H4 (cell line): ENCODE measurements around the gene NCKAP1. TPM values are rescaled to one million over a fixed set of nuclear protein-coding genes. Genes with fewer than 3 reads are reported as not detected.

Experiments used
- DNase-seq: peaks from one replicate; pipeline ENCODE4 v3.0.0-alpha.2; 2015; ENCODE audit warnings: low spot score
- total RNA-seq: library from RNA; depleted of rRNA; stranded (reverse); fragments of >200 nt; shearing (Covaris generic); gene quantifications from 2 replicates; pipeline ENCODE4 v1.2.3, GENCODE V29; 2014; rRNA removed

Gene NCKAP1
- total RNA-seq, 1 experiment from 2014 or later: 110 TPM

- no peak for DNase-seq
Observed at GRCh38 chr2:182868054-182868796, 170.0 kb downstream of the NCKAP1 start.

- DNase-seq: no peak
Observed at GRCh38 chr2:182867426-182868053, 170.7 kb downstream of the NCKAP1 start.

DNA sequence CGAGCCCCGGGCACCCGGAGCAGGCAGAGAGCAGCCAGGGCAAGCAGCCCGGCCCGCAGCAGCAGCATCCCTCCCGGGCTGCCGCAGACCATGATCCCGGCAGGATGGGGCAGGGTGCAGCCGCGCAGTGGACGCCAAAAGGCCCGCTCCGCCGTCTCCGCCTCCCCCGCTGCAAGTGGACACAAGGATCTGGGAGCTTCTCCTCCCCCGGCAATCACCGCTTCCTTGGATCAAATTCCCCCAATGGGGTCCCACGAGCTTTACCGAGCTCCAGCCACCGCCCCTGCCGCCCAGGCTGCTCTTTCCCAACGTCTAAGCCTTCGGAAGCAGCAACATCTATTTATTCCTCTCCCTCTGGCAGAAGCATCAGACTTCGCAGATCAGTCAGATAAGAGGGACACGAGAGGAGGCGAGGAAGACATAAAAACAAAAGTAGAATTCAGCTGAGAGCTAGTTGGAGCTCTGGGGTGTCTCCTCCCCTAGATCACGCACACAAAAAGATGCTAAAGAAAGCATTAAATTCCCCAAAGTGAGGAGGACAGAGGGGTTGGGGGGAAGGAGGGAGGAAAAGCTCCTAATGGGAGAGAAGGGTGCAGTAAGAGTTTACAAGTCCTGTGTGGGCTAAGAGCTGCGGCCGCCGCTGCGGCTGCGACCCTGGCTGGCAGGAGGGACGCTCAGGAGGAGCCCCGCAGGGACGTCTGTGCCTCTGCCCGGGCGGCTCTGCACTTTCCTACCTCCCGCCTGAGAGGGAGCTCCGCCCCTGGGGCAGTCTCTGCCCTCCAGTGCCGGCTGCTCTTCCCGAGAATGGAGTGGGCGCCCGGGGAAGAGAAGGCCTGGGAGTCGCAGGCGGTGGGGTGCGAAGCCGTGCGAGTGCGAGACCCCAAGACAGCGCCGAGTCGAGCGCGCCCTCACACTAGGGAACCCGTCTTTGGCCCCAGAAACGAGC is 171.5 kb downstream of the NCKAP1 start, which contains the start of gene FRZB:
TSS of gene FRZB (minus strand) at position 177 of the 946 bp plus-strand sequence. CDS start at position 92, 85 bp downstream.
- DNase-seq: no peak

DNA sequence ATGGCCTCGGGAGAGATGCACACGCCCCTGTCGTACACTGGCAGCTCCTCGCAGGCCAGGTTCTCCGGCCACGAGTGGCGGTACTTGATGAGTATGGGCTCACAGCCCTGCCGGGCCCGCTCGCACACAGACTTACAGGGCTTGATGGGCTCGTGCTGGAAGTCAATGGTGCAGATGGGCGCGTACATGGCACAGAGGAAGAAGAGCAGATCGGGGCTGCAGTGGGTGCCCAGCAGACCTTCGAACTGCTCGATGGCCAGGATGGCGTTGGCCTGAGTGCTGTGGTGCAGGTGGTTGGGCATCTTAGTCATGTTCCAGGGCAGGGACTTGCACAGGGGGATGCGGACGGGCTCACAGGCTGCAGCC is 172.2 kb downstream of the NCKAP1 start:
- no peak for DNase-seq

GRCh38 chr2:182864949-182865570 is 173.2 kb downstream of the NCKAP1 start:
- DNase-seq: no peak

DNA sequence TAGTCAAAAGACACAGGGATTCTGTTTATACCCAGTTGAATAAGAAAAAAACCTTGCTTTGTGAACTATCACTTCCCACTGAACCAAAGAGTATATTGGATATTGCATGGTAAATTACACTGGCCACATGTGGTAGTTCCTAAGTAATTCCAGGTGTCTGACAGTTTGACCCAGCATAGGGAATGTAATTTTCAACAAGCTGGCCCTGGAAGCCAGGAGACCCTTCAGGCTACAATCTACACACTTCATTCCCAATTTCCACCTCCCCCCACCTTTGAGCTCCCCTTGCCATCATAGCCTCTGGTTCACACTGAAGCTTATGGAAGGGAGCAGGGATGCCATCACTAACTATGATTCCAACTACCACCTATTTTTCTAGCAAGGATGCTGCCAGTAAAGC is 174.6 kb downstream of the NCKAP1 start:
- no peak for DNase-seq

- no peak for DNase-seq
Observed at GRCh38 chr2:182862091-182862490, 176.2 kb downstream of the NCKAP1 start.

DNA sequence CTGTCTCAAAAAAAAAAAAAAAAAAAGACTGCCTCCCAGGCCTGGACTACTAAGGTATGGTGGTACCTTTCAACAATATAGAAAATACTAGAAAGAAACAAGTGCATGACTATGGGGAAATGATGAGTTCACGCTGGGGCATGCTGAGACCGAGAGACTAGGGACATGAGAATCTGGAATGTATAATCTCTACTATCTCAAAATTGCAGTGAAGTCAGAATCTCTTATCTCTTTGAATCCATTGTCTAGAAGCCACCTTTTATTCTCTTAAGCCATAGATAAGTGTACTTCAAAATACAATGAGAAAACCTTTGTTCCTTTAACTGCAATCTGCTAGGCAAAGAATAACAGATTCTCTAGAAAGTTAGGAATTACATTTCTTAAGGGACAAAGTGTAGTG is 177.4 kb downstream of the NCKAP1 start:
- DNase-seq: no peak

Other genes starting within 250 kb of the NCKAP1 start
- gene FRZB, start 171.8 kb downstream of the NCKAP1 start, total RNA-seq: 0.08 and 0.10 TPM in 2 replicates
- gene DUSP19, start 40.3 kb upstream of the NCKAP1 start, total RNA-seq: 1.7 and 3.3 TPM in 2 replicates
- 41.0 and 41.1 TPM in 2 replicates for gene NUP35, start 86.0 kb upstream of the NCKAP1 start, total RNA-seq